ENCODE data around the gene CHD6.

CHD6 gene

GRCh38 chr20:41394931-41395666 is 223.1 kb downstream of the CHD6 start:
- H3K27me3 ChIP-seq (ENCODE audit: insufficient read depth, low read length) = no peaks in the 10 kb centered on the region
- no peak overlapping the region for H2AFZ ChIP-seq (ENCODE audit: low read length, unreplicated experiment)
- no peaks in the 10 kb centered on the region for H3K4me1 ChIP-seq (ENCODE audit: control insufficient read depth, insufficient read depth, low read length, unreplicated experiment)
- H3K79me2 ChIP-seq (ENCODE audit: control insufficient read depth, insufficient read depth, low read length, unreplicated experiment) = no peaks in the 10 kb centered on the region
- H3K4me3 ChIP-seq (ENCODE audit: low read depth, low read length) = no peak overlapping the region
- no peaks in the 10 kb centered on the region for H3K36me3 ChIP-seq (ENCODE audit: insufficient read depth, low read length)
- H3K27ac ChIP-seq (ENCODE audit: low read depth, low read length) = no peak overlapping the region

GRCh38 chr20:41394081-41394480 is 224.1 kb downstream of the CHD6 start:
- no peaks in the 10 kb centered on the region for H3K27me3 ChIP-seq (ENCODE audit: insufficient read depth, low read length)
- H3K4me1 ChIP-seq (ENCODE audit: control insufficient read depth, insufficient read depth, low read length, unreplicated experiment) = no peaks in the 10 kb centered on the region
- H3K4me3 ChIP-seq (ENCODE audit: low read depth, low read length) = no peak overlapping the region
- H3K79me2 ChIP-seq (ENCODE audit: control insufficient read depth, insufficient read depth, low read length, unreplicated experiment) = no peaks in the 10 kb centered on the region
- H3K36me3 ChIP-seq (ENCODE audit: insufficient read depth, low read length) = no peaks in the 10 kb centered on the region
- no peak overlapping the region for H2AFZ ChIP-seq (ENCODE audit: low read length, unreplicated experiment)
- no peak overlapping the region for H3K27ac ChIP-seq (ENCODE audit: low read depth, low read length)

GRCh38 chr20:41393705-41394066 is 224.5 kb downstream of the CHD6 start:
- Histone ChIP-seq H3K4me1 (ENCODE audit: control insufficient read depth, insufficient read depth, low read length, unreplicated experiment) (no peaks in the 10 kb centered on the region), H3K27ac (ENCODE audit: low read depth, low read length) (no peak overlapping the region), H3K36me3 (ENCODE audit: insufficient read depth, low read length) (no peaks in the 10 kb centered on the region), H2AFZ (ENCODE audit: low read length, unreplicated experiment) (no peak overlapping the region), H3K79me2 (ENCODE audit: control insufficient read depth, insufficient read depth, low read length, unreplicated experiment) (no peaks in the 10 kb centered on the region), H3K27me3 (ENCODE audit: insufficient read depth, low read length) (no peaks in the 10 kb centered on the region), H3K4me3 (ENCODE audit: low read depth, low read length) (no peak overlapping the region)

- Histone ChIP-seq H3K27me3 (ENCODE audit: insufficient read depth, low read length) (no peaks in the 10 kb centered on the region), H3K4me1 (ENCODE audit: control insufficient read depth, insufficient read depth, low read length, unreplicated experiment) (no peaks in the 10 kb centered on the region), H3K36me3 (ENCODE audit: insufficient read depth, low read length) (no peaks in the 10 kb centered on the region), H3K27ac (ENCODE audit: low read depth, low read length) (no peak overlapping the region), H3K4me3 (ENCODE audit: low read depth, low read length) (no peak overlapping the region), H2AFZ (ENCODE audit: low read length, unreplicated experiment) (no peak overlapping the region), H3K79me2 (ENCODE audit: control insufficient read depth, insufficient read depth, low read length, unreplicated experiment) (no peaks in the 10 kb centered on the region)
Measured at GRCh38 chr20:41392871-41393704, 225.1 kb downstream of the CHD6 start.

- no peaks in the 10 kb centered on the region for H3K4me1 ChIP-seq (ENCODE audit: control insufficient read depth, insufficient read depth, low read length, unreplicated experiment)
- H2AFZ ChIP-seq (ENCODE audit: low read length, unreplicated experiment) = no peak overlapping the region
- H3K27ac ChIP-seq (ENCODE audit: low read depth, low read length) = no peak overlapping the region
- no peaks in the 10 kb centered on the region for H3K27me3 ChIP-seq (ENCODE audit: insufficient read depth, low read length)
- H3K36me3 ChIP-seq (ENCODE audit: insufficient read depth, low read length) = no peaks in the 10 kb centered on the region
- no peaks in the 10 kb centered on the region for H3K79me2 ChIP-seq (ENCODE audit: control insufficient read depth, insufficient read depth, low read length, unreplicated experiment)
- no peak overlapping the region for H3K4me3 ChIP-seq (ENCODE audit: low read depth, low read length)
Measured at GRCh38 chr20:41392295-41392694, 225.9 kb downstream of the CHD6 start.

- no peaks in the 10 kb centered on the region for H3K4me1 ChIP-seq (ENCODE audit: control insufficient read depth, insufficient read depth, low read length, unreplicated experiment)
- no peaks in the 10 kb centered on the region for H3K27me3 ChIP-seq (ENCODE audit: insufficient read depth, low read length)
- H3K36me3 ChIP-seq (ENCODE audit: insufficient read depth, low read length) = no peaks in the 10 kb centered on the region
- H3K4me3 ChIP-seq (ENCODE audit: low read depth, low read length) = no peak overlapping the region
- no peak overlapping the region for H2AFZ ChIP-seq (ENCODE audit: low read length, unreplicated experiment)
- no peaks in the 10 kb centered on the region for H3K79me2 ChIP-seq (ENCODE audit: control insufficient read depth, insufficient read depth, low read length, unreplicated experiment)
- no peak overlapping the region for H3K27ac ChIP-seq (ENCODE audit: low read depth, low read length)
Measured at GRCh38 chr20:41391587-41392001, 226.6 kb downstream of the CHD6 start.

- Histone ChIP-seq H3K4me3 (ENCODE audit: low read depth, low read length) (no peak overlapping the region), H2AFZ (ENCODE audit: low read length, unreplicated experiment) (no peak overlapping the region), H3K79me2 (ENCODE audit: control insufficient read depth, insufficient read depth, low read length, unreplicated experiment) (no peaks in the 10 kb centered on the region), H3K36me3 (ENCODE audit: insufficient read depth, low read length) (no peaks in the 10 kb centered on the region), H3K4me1 (ENCODE audit: control insufficient read depth, insufficient read depth, low read length, unreplicated experiment) (no peaks in the 10 kb centered on the region), H3K27ac (ENCODE audit: low read depth, low read length) (no peak overlapping the region), H3K27me3 (ENCODE audit: insufficient read depth, low read length) (no peaks in the 10 kb centered on the region)
Measured at GRCh38 chr20:41390889-41391288, 227.3 kb downstream of the CHD6 start.

GRCh38 chr20:41387444-41387851 is 230.7 kb downstream of the CHD6 start:
- Histone ChIP-seq H3K27ac (ENCODE audit: low read depth, low read length) (no peak overlapping the region), H3K4me3 (ENCODE audit: low read depth, low read length) (no peak overlapping the region), H3K4me1 (ENCODE audit: control insufficient read depth, insufficient read depth, low read length, unreplicated experiment) (no peaks in the 10 kb centered on the region), H3K79me2 (ENCODE audit: control insufficient read depth, insufficient read depth, low read length, unreplicated experiment) (no peaks in the 10 kb centered on the region), H3K27me3 (ENCODE audit: insufficient read depth, low read length) (no peaks in the 10 kb centered on the region), H2AFZ (ENCODE audit: low read length, unreplicated experiment) (no peak overlapping the region), H3K36me3 (ENCODE audit: insufficient read depth, low read length) (no peaks in the 10 kb centered on the region)

- Histone ChIP-seq H3K36me3 (ENCODE audit: insufficient read depth, low read length) (no peaks in the 10 kb centered on the region), H3K79me2 (ENCODE audit: control insufficient read depth, insufficient read depth, low read length, unreplicated experiment) (no peaks in the 10 kb centered on the region), H3K27ac (ENCODE audit: low read depth, low read length) (no peak overlapping the region), H2AFZ (ENCODE audit: low read length, unreplicated experiment) (no peak overlapping the region), H3K27me3 (ENCODE audit: insufficient read depth, low read length) (no peaks in the 10 kb centered on the region), H3K4me3 (ENCODE audit: low read depth, low read length) (no peak overlapping the region), H3K4me1 (ENCODE audit: control insufficient read depth, insufficient read depth, low read length, unreplicated experiment) (no peaks in the 10 kb centered on the region)
Measured at GRCh38 chr20:41386502-41387427, 231.4 kb downstream of the CHD6 start.

GRCh38 chr20:41382791-41383305 is 235.3 kb downstream of the CHD6 start:
- Histone ChIP-seq H3K4me1 (ENCODE audit: control insufficient read depth, insufficient read depth, low read length, unreplicated experiment) (no peaks in the 10 kb centered on the region), H3K79me2 (ENCODE audit: control insufficient read depth, insufficient read depth, low read length, unreplicated experiment) (no peaks in the 10 kb centered on the region), H3K27me3 (ENCODE audit: insufficient read depth, low read length) (0 out of 2 replicates have a peak, but pooled peaks cover 3% of the 10 kb centered on the region), H2AFZ (ENCODE audit: low read length, unreplicated experiment) (no peak overlapping the region), H3K36me3 (ENCODE audit: insufficient read depth, low read length) (no peaks in the 10 kb centered on the region), H3K4me3 (ENCODE audit: low read depth, low read length) (no peak overlapping the region), H3K27ac (ENCODE audit: low read depth, low read length) (no peak overlapping the region)

Data from ACC112 (cell line).